ENCODE measurements around the gene PAOX. TPM values are rescaled to one million over a fixed set of nuclear protein-coding genes. Genes with fewer than 3 reads are reported as not detected.

Gene PAOX
- total and polyA plus RNA-seq, 2 of the 4 experiments (the other 2 are of a cell fraction), result 3.8 to 4.5 TPM

DNA sequence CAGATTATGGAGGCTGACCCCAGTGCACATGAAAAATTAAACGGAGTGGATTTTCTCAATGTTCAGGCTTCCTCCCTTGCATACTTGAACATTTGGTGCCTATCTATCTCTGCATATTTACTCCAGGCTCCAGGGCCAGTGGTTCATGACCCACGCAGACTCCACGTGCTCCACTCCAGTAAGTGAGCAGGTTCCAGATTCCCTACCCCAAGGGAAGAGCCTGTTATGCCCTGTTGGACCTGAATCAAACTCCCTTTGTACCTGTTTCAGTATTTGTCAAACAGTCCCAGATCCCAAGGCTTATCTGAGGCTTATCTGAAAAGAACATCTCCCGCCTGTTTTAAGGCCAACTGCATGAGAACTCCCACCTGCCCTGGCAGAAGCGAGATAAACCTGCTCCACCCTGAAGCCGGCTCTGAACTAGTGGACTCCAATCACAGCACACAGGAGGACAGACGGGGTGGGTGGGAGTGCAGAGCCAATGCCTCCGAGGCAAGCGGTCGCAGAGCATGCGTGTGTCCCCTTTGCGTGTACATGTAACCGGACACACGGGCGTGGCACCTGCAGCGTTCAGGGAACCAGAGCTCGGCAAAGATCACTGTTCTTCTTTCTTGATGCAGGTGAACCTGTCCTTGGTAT, 19.0 kb upstream of the PAOX start:
- CTCF ChIA-PET, result no interaction called here
- Histone ChIP-seq H4K20me1 (ENCODE audit: insufficient read depth, low read length) (no peaks in the 10 kb centered on the region; the same call in 1 of the 2 replicates), H3K9ac (ENCODE audit: low read depth, low read length) (no peak overlapping the region), H3K9me3 (ENCODE audit: control insufficient read depth, insufficient read depth, low read length) (no peaks in the 10 kb centered on the region), H2AFZ (replicated peaks; ENCODE audit: low read length, poor library complexity) (peak overlapping the region; percentile 33), H3K56ac (ENCODE audit: extremely low read depth, insufficient read depth, low read length) (no peak overlapping the region), H2BK20ac (ENCODE audit: low read depth, low read length) (no peak overlapping the region), H2AK5ac (ENCODE audit: low read depth, low read length) (no peak overlapping the region), H3K4me3 (ENCODE audit: insufficient read depth, low read depth, low read length) (no peak overlapping the region), H3K23ac (ENCODE audit: low read depth, low read length) (no peak overlapping the region), H2BK5ac (ENCODE audit: low read depth, low read length, poor library complexity, severe bottlenecking) (no peak overlapping the region), H3K4me2 (ENCODE audit: low read depth, low read length) (no peak overlapping the region), H3K14ac (replicated peaks; ENCODE audit: low read depth, low read length) (no peak overlapping the region), H2AK9ac (replicated peaks; ENCODE audit: low read depth, low read length, poor library complexity) (peak overlapping the region; percentile 45), H3K27ac (ENCODE audit: insufficient read depth, low read length) (no peak overlapping the region), H3K18ac (ENCODE audit: low read depth, low read length) (no peak overlapping the region), H4K91ac (ENCODE audit: insufficient read depth, low read depth, low read length) (no peak overlapping the region), H3K36me3 (ENCODE audit: control insufficient read depth, insufficient read depth, low read length) (peaks cover 28% of the 10 kb centered on the region), H3K4me1 (ENCODE audit: control insufficient read depth, insufficient read depth, low read length) (peaks cover 6% of the 10 kb centered on the region; the same call in 1 of the 2 replicates), H2BK120ac (ENCODE audit: low read depth, low read length) (no peak overlapping the region), H3K27me3 (ENCODE audit: control insufficient read depth, insufficient read depth, low read length) (no peaks in the 10 kb centered on the region), H3K79me1 (ENCODE audit: low read depth in 1 of 2, low read length in 2 of 2) (peaks cover 8 to 13% of the 10 kb centered on the region in 2 experiments; a peak in 2 of 4 replicates), H2BK15ac (ENCODE audit: low read depth, low read length) (no peak overlapping the region), H3K9me1 (ENCODE audit: insufficient read depth, low read length) (no peaks in the 10 kb centered on the region; the same call in 1 of the 2 replicates), H3K4ac (ENCODE audit: low read depth, low read length) (no peak overlapping the region), H4K5ac (ENCODE audit: low read depth, low read length) (no peak overlapping the region), H4K8ac (ENCODE audit: low read depth in 2 of 2, low read length in 2 of 2) (no peak overlapping the region)
- POLR2A ChIA-PET (ENCODE audit: unreplicated experiment), result no interaction called here
- no TSS peak for BruUV-seq (replicated peaks)
- in situ Hi-C loops (cut with MboI; ENCODE audit: low sequenced_read_pairs), result no loop called here
- TF ChIP-seq CHD1 (IDR thresholded peaks at IDR 0.05; ENCODE audit: low read depth, low read length), result no peak
- no peak for TF ChIP-seq CEBPB (IDR thresholded peaks at IDR 0.05; ENCODE audit: low read depth, low read length)
- TF ChIP-seq BHLHE40 (IDR thresholded peaks at IDR 0.05; ENCODE audit: low read depth, low read length), result no peak
- DNase-seq (no peak), ATAC-seq (ENCODE audit: low read depth) (no peak)
- intact Hi-C loops (cut with micrococcal nuclease), result no loop called here
- dilution Hi-C loops (cut with HindIII; ENCODE audit: low sequenced_read_pairs, unreplicated experiment), result no loop called here
- 93% methylated on average over 8 of the region's 17 CpGs; no CpG with 5 or more reads in 1 of the 2 experiments for WGBS, 2 experiments (ENCODE audit: extremely low coverage in 2 of 2, insufficient read length in 1 of 2)
